ENCODE measurements around the gene RASGEF1C.

The RASGEF1C gene

DNA sequence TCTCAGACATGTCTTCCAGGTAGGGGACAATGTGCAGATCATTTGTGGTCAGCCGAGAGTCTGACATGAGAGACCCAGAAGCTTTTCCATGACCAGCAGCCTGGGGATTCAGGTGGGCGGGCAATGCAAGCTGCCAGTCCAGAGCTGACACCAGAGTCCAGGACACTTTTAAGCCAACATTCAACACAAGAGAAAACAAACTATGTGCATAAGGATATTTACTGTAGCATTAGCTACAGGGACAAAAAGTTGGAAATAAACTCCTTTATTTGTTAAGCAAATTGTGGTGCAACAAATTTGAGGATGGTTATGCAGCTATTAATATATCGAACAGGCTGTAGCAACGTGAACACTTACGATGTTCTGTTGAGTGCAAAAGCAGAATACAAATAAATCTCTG is 127.5 kb downstream of the RASGEF1C start:
- DNase-seq, result no peak

DNA sequence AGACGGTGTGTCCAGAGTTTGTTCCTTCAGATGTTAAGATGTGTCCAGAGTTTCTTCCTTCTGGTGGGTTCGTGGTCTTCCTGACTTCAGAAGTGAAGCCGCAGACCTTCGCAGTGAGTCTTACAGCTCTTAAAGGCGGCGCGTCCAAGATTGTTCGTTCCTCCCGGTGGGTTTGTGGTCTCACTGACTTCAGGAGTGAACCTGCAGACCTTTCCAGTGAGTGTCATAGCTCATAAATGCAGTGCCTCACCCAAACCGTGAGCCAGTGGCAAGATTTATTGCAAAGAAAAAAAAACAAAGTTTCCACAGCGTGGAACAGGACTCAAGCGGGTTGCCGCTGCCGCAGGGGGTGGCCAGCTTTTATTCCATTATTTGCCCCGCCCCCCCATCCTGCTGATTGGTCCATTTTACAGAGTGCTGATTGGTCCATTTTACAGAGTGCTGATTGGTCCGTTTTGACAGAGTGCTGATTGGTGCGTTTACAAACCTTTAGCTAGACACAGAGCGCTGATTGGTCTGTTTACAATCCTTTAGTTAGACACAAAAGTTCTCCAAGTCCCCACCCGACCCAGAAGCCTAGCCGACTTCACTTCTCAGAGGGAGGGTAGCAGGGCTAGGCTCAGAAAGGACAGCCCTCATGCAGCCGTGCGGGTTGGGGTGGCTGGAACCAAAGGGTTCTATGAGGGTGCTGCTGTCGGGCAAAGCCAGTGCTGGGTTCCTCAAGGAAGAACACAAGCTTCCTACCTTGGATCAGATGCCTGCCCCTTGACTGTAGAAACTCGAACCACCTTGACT is 128.3 kb downstream of the RASGEF1C start:
- DNase-seq, result peak; percentile 12 to 18

DNA sequence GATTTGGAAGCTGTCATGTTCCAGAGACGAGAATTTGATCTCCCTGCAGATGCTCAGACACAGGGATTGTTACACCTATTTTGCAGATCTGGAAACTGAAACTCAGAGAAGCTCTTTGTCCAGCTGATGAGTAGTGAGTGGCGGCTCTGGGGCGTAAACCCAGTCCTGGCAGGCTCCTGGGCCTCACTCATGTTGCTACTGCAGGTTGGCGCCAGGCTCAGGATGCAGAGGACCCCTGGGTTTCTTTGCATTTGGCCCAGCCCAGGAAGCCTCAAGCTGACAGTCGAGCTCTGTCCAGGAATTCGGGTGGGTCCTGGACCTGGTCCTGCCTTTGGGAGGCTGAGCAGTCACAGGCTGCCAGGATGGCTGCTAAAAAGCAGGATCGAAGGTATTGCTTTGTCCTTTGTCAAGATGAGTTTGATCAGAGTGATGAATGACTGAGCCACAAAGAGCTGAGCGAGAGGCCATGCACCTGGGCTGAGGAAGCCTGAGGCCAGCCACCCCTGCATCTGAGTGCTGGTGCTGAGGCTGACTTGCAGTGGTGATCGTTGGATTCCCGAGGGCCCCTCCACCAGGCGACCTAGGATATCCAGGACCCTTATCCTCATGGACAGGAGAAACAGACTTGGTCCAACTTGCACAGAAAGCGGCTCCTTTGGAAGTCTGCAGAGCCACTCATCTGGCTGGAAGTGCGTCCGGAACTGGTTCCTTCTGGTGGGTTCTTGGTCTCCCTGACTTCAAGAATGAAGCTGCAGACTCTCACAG is 129.1 kb downstream of the RASGEF1C start:
- no peak for DNase-seq

DNA sequence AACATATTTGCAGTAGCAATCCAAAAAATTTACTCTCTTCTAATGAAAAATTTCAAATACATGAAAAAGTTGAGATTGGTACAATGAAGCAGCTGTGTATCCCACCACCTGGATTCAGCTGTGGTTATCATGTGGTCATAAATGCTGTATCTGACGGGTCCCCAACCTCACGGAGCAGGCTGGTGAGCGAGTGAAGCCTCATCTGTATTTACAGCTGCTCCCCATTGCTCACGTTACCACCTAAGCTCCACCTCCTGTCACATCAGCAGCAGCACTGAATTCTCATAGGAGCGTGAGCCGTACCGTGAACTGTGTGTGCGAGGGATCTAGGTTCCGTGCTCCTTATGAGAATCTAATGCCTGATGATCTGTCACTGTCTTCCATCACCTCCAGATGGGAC is 130.7 kb downstream of the RASGEF1C start:
- DNase-seq, result no peak

DNA sequence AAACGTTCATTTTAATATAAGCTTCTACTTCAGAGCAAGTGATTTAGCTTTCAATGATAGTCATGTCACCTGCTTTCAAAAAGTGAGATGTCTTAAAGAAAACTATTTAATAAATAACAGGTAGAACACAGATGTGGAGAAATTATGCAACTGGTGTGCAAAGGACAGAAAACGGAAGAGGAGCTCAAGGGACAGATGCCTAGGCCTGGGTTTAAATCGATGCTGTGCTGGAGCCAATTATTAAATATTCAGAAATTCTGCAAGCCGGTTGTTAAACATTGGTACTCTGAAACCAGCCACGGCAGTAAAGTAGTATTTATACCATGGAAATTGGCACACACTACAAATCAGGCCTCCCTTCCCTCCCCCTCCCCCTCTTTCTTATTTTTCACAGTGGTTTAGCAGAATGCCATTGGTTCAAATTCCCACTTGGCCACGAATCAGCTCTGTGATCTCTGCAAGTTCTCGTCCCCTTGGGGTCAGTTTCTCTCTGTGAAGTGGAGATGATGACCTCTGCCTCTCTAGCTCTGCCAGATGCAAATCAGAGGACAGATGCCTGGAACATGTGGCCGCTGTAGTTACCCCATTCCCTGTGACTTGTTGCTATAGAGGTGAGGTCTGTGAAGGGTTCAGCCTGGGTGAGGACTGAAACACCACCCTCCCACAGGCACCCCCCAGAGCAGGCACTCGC is 131.3 kb downstream of the RASGEF1C start:
- DNase-seq, result no peak

DNA sequence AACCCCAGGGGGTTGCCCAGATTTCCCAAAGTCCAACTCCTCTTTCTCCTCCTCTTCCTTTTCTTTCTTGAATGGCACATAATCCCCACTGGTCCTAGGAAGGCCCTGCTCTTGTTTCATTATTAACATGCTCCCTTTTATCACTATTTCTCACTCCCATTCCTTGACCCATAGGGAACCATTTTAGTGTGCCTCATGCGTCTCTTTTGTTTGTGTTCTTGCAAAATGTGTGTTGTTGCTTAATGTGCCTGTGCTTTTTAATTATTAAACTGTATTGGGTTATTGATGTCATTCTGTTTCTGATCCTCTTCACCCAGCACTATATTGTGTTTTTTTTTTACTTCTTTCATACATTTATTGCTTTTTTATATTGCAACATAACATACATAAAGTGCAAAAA is 133.3 kb downstream of the RASGEF1C start:
- DNase-seq, result no peak

DNA sequence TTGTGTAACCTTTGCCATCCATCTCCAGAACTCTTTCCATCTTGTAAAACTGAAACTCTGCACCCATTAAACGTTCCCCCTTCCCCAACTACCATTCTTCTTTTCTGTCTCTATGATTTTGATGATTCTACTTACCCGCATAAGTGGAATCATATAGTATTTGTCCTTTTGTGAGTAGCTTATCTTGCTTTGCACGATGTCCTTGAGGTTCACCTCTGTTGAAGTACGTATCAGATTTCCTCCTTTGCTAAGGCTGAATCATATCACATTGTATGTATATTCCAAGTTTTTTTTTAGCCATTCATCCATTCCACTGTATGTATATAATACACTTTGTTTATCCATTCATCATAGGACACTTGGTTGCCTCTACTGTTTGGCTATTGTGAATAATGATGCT is 134.5 kb downstream of the RASGEF1C start:
- DNase-seq, result no peak

DNA sequence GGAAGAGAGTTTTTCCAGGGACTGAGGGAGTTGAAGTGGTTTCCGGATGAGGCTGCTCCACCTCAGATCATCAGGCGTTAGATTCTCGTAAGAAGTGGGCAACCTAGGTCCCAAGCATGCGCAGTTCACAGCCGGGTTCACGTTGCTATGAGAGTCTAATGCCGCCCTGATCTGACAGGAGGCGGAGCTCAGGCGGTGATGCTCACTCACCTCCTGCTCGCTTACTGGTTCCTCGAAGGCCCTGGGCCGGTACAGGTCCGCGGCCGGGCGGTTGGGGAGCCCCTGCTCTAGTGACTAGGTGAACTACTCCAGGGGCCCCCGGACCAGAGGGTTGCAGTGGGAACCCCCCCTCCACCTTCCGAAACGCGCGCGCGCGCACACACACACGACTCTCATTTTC is 136.5 kb downstream of the RASGEF1C start:
- no peak for DNase-seq

DNA sequence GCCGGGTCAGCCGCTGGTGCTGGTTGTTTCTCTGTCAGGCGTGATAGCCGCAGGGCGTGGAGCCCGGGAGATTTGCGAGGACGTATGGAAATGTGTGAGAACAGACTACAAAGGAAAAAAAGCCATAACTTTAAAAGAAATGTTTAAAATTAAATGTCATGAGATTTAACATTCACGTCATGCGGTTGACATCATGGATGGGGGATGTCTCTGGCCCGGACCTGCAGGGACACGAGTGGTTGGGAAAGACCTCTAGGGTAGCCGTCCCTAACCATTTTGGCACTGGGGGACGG is 136.8 kb downstream of the RASGEF1C start:
- no peak for DNase-seq

DNA sequence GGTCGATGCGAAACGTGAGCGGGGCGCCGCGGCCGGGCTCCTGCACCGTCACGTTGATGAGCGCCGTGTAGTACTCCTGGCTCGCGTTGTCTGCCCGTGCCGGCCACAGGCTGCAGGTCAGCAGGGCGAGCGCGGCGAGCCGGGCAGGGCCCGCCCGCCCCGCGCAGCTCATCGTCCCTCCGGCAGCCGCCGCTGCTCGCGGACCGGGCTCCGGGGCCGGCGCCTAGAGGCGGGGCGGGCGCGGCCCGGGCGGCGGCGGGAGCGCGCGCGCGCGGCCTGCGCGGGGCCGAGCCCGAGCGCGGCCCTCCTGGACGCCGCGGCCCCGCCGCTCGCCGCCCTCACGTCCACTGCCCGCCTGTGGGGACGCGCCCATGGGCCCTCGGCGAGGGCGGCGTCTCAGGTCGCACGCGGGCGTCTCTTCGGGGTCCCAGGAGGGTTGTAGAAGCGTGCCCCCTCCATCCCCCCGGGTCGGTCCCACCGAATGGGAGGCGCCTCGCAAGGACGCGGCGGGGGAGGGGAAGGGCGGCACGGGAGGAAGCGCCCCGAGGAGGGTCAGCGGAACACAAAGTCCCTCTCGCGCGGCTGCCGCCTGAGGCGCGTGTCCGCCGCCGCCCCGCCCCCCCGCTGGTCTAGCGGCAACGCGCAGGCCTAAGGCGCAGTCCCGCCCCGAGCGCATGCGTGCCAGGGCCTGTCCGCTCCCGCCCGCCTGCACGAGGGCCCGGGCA is 137.3 kb downstream of the RASGEF1C start, which contains the start of gene RNF130:
RNF130 (minus strand) TSS at position 229 of the 725 bp plus-strand sequence; CDS start at position 172, 57 bp downstream.
- DNase-seq, result peak; percentile 94 to 97

DNA sequence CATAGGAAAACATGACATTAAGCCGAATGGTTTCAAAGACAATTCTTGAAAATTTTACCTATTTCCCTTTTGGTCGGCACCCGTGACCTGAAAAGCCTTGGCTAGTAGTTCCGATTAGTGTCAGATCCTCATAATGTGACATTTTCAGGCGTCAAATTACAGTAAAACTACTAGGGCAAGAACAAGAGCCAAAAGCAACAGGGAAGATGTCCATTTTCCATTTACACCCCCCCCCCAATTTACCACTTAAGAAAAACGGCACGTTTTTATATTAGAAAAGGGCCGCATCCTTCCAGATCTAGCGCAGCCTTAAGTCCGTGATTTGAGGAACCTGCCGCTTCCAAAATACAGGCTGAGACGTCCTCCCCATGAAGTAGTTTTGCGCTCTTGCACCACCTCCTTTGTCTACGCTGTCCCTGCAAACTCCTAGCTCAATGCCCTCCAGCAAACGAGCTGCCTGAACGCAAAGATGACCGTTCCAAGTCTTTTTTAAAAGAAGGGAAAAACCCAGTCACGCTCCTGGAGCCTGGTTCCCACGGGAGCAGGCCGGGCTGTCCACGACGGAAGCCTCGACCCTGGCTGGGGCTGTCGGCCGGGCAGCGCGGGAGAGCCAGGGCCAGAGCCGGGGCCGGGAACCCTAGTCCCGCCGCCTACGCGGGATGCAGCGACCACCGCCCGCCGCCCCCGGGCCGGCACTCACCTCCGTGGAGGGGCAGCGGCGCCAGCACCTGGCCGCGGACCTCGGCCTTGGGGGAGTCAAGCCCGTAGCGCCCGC is 138.1 kb downstream of the RASGEF1C start:
- peak; percentile 71 to 81 for DNase-seq

DNA sequence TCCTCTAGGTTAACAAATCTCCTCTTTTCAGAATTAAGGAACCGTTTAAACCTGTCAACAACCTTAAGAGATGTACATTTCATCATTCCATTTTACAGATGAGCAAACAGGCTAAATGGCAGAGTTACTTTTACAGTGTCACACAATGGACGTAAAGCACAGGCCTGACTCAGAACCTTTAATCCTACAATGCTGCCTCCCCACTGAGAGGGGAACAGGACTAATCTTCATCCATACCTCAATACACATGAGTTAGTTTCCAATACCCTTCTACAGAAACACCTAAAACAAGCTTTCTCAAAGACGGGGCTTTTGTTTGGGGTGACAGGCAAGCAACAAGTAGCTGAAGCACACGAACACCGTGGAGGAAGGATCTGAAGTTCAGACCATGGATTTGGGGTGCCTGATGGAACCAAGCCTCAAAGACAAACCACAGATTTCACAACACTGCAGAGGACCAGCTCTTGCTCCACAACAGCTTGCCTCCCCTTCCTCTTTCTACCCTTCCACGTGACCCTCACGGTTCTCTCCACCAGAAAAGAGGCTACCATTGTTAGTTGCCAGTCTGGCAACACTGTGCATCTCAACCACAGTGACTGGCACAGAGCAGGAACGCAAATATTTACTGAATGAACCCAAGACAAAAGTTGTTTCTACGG is 139.3 kb downstream of the RASGEF1C start:
- DNase-seq, result peak; percentile 93 to 95

DNA sequence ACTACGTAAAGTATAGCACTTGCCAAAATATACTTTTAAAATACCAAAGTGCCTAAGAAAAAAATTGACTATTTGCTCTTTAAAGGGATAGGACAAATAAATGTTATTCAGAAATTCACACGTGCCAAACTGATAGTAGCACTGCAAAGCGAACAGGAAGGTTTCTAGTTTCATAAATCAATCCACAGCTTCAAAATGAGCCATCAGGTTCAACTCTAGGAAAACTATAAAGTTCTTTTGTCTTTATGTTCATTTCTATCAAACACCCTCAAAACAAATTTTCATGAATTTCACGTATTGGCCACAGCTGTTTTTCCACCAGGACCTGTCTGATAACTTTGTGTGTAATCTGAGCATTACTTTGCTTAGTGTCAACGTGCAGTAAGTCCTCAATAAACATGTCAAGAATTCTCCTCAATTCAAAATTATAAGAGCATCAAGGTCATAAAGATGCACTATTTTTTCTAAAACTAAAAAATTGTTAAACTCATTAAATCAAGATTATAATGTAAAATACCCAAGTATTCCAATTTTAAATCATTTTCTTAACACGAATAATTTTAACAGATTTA is 140.4 kb downstream of the RASGEF1C start:
- no peak for DNase-seq

DNA sequence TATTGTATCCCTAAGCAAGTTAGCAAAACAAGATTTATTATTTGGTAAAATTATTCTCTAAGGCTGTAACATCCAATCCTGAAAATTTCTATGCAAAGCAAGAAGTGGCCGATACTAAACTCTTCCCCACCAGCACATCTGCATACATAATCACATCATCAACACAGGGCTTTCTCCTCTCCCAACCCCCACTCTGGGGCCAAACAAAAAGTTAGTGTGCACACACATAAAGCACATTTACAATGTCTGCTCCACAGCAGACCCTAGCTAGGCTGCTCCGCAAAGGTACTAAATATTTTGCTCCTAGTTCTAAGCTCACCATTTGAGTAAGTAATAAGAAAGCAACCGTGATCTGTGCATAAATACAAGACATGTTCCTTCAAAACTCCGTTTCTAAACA is 141.0 kb downstream of the RASGEF1C start:
- no peak for DNase-seq

DNA sequence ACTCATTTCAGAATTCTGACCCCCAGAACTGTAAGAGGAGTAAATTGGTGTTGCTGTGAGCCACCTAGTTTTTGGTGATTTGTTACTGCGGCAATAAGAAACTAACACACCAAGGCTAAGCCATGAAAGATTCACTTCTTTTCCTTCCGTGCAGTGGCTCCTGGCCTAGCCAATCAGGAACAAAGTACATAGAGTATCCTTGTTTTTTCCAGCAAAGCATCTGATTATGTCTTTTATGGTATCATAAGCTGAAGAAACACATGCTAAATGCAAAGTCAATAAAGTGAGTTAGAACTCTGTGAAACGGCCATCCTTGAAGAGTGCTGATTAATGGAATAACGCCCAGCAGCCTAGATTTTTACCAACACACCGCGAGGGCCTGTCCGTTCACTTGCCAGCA is 148.8 kb downstream of the RASGEF1C start:
- no peak for DNase-seq

DNA sequence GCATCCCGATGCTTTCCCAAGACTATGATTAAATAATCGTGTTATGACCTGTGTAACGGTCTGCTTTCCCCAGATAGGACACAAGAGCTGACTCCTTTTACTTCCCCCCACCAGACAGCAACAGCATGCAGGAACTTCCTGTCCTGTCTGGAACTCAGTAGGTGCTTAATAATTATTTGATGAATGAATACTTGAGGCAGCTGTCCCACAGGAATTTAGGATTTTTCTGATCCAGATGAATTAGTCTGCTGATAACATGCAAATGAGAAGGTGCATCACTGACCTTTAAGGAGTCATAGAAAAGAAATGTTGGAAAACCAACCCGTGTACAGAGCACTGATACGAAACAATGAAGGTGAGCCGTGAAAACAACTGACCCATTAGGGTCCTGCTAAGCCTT is 149.7 kb downstream of the RASGEF1C start:
- DNase-seq, result no peak

DNA sequence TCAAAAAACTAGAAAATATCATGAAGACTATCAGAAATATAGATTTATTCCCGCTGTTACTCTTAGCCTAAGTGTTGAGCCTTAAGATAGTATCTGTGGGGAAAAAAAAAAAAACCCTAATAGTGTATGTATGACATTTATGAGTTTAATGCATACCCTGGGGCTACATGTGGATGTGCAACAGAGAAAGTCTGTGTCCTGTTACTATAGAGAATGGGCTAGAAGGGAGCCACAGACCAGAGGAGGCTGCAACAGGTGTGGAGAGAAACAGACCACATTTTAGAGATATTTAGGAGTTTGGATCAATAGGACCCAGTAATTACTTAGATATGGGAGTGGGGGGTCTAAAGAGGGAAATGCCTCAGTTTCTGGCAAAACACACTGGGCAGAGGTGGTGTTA is 152.9 kb downstream of the RASGEF1C start:
- DNase-seq, result no peak

DNA sequence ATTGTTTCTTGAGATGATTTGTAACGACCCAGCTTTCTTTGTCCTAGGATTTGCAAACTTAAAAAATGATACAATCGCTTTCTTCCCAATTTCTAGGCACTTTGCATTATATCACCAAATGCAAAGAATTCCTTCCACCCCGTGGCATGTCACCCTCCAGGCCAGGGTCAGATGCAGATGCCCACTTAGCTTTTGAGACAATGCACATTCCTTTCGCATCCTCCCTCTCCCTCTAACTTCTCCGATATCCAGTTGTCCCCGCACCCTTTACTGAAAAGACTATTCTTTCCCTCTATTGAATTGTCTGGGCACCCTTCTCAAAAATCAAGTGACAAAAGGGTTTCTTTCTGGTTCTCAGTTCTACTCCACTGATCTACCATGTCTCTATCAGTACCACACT is 154.8 kb downstream of the RASGEF1C start:
- DNase-seq, result no peak

DNA sequence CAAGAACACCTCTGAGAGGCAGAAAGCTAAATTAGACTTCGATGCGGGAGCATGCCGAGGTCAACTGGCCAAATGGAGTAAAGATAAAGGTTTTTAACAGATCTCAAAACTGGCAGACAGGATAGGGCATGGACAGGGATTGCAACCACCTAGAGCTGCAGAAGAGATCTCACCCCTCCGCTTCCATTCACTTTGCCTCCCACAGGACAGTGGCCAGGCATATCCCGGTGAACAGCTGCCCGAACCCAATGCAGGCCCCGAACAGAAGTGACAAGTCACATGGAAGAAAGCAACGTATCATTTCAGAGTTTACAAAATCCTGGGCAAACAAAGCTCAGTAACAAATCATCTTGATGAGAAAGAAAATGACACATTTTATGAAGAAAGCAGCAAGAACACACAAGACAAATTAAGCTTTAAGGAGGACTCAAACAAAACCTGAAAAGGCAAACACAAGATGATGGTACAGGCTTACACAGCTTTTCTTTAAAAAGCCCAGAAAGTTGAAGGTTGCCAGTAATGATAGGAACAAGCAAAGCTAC is 155.9 kb downstream of the RASGEF1C start:
- no peak for DNase-seq

DNA sequence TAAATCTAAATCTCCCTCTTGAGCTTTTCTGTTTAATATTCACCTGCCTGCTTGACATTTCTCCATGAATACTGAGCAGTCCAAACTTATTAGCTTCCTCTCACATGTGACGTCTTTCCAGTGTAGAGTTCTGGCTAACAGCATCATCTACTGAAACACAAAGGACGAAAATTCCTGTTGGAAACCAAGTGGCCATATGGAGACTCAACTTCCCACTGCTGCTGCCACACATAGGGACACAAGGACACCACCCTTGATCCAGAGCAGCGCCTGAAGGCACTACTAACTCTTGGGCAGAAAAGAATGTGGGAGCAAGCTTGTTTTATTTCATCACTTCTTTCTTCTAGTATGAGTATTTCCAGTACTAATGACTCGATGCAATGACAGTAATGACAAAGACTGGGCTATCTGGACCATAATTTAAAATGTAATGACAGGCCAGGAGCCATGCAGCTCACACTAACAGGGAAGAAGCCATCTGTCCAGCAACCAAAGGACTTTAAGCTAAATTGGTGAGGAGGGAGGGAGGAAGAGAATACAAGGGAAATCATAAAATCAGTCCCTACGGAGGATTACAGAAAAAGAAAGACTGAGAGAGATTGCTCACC is 156.7 kb downstream of the RASGEF1C start:
- DNase-seq, result no peak
